Ovary (tissue), 3 donors: ENCODE data around the gene ALK.

Experiments used
- CTCF ChIP-seq, 3 donors: fragments of 450-650 bp in 2 of 3; fragments of 200-600 bp in 1 of 3; IDR thresholded peaks; one replicate each; pipeline versions ENCODE4 v1.5.1 to v1.8.0; 2016 to 2022; ENCODE audit warnings: antibody characterized with exemption in 3 of 3, mild to moderate bottlenecking in 1 of 3
- POLR2A ChIP-seq: fragments of 450-650 bp; IDR thresholded peaks from one replicate; pipeline ENCODE4 v1.6.1; 2017; ENCODE audit warnings: antibody characterized with exemption, mild to moderate bottlenecking, moderate library complexity
- donor health status: DM: no; HTN: no; CAD: no.

GRCh38 chr2:29218550-29219125 is 702.7 kb downstream of the ALK start:
- no peak for TF ChIP-seq POLR2A
- no peak for TF ChIP-seq CTCF (IDR thresholded peaks at IDR 0.05)
